HG02678 (cell line): ENCODE results near the gene CYTH1.

ENCODE experiments used
- ATAC-seq: cut with Tn5 transposase; IDR thresholded peaks from one replicate; pipeline ENCODE4 v1.9.1; 2021; ENCODE audit warnings: mild to moderate bottlenecking, moderate library complexity; ENCODE audit not compliant: unreplicated experiment

Gene CYTH1

DNA sequence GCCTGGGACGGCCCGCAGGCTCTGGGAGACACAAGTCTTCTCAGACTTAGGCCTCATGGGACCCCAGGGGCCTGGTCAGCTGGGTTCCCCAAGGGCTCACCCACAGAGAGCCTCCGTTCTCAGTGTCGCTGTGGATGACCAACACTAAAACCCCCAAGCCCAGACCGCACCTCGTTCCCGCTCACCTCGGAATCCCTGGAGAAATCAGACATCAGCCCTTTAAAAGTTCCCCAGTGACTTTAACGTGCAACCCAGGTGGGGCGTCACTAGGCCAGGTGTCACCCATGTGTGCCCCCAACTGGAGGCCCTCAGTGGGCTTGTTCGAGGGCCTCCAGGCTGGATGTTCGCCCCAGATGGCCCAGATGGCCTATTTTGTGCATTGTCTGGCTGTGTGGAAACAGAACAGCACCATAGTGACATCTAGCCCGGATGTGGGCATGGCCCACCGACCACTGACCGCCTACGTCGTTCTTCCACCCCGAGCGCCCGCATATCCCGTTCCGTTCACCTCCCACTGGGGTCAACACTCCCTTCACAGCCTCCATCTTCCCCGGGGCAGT, 152.6 kb downstream of the CYTH1 start:
- ATAC-seq = no peak

DNA sequence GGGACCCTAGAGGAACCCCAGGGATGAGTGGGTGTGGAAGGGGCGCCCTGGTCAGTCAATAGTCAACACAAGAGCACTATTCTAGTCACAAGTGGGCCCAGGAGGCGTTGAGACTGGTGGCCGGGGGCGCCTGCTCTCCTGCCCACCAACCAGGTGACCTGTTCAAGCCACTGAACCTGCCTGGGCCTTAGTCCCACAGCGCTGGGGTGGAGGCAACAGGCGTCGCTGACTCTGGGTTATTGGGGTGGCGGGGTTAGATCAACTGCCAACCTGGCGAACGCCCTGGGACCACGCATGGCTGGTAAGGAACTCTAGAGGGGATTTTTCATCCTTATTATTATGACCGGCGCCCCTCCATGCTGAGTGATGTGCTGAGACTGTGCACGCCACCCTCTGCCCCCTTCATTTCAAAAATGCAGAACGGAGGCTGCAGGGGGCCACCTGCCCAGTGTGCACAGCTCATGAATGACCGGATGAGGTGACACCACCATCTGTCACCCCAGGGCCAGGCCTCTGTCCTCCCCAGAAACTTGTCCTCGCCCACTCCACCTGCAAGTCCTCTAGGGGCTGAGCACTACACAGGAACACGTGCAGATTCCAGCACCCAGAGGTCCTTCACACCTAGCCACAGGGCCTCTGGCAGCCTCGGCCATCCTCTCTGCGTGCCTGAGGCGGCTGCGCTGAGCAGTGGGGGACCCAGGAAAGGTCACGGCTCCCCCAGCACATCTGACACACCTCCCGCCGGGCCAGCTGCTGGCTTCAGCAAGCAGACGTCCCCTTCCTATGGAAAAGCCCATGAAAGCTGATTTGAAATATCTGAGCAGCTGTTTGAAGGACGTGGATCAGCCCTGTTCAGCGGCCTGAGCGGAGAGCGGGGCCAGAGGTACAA, 153.3 kb downstream of the CYTH1 start:
- ATAC-seq = no peak

DNA sequence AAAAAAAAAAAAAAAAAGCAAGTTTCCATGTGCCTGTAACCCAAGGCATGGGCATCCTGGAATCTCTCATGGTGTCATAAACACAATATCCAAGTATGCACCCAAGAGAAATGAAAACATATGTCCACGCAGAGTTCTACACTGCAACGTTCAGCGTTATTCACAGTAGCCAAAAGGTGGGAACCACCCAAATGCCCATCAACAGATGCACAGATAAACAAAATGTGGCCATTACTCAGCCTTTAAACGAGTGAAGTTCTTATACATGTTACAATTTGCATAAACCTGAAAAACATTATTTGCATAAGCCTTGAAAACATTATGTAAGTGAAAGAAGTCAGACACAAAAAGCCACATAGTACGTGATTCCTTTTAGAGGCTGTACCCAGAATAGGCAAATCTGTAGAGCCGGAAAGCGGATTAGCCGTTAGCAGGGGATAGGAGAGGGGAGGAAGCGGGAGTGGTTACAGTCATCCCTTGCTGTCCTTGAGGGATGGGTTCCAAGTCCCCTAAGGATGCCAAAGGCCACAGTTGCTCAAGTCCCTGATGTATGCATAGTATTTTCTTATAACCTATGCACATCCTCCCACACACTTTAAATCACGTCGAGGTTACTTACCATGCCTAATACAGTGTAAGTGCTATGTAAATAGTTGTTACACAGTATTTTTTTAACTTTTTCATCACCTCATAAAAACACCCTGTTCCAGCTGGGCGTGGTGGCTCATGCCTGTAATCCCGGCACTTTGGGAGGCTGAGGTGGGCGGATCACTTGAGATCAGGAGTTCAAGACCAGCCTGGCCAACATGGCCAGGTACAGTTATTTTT, 157.5 kb downstream of the CYTH1 start:
- no peak for ATAC-seq
